ENCODE data around the gene TRAPPC5. TPM values are rescaled to one million over a fixed set of nuclear protein-coding genes. Genes with fewer than 3 reads are reported as not detected.

Gene TRAPPC5
- total RNA-seq, 6 experiments from 2014 or later = 143 to 179 (median 159) TPM

DNA sequence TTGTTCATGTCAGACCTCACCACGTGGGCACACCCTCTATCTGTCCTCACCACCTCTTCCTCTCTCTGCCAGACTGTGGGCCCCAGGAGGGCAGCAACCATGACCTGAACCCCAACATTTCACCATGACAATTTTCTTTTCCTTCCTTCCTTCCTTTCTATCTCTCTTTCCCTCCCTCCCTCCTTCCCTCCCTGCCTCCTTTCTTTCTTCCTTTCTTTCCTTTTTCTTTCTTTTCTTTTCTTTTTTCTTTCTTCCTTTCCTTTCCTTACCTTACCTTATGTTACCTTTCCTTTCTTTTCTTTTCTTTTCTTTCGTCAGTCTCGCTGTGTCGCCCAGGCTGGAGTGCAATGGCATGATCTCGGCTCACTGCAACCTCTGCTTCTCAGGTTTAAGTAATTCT is 30.0 kb downstream of the TRAPPC5 start:
- H3K4me1 Mint-ChIP-seq (ENCODE audit: low read depth) = no peaks in the 10 kb centered on the region
- no peak for DNase-seq
- TF ChIP-seq, protein P1, sequence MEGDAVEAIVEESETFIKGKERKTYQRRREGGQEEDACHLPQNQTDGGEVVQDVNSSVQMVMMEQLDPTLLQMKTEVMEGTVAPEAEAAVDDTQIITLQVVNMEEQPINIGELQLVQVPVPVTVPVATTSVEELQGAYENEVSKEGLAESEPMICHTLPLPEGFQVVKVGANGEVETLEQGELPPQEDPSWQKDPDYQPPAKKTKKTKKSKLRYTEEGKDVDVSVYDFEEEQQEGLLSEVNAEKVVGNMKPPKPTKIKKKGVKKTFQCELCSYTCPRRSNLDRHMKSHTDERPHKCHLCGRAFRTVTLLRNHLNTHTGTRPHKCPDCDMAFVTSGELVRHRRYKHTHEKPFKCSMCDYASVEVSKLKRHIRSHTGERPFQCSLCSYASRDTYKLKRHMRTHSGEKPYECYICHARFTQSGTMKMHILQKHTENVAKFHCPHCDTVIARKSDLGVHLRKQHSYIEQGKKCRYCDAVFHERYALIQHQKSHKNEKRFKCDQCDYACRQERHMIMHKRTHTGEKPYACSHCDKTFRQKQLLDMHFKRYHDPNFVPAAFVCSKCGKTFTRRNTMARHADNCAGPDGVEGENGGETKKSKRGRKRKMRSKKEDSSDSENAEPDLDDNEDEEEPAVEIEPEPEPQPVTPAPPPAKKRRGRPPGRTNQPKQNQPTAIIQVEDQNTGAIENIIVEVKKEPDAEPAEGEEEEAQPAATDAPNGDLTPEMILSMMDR (IDR thresholded peaks at IDR 0.05) = no peak
- H3K27ac Mint-ChIP-seq = no peak overlapping the region
- no peaks in the 10 kb centered on the region for H3K36me3 Mint-ChIP-seq (ENCODE audit: low read depth)
- H3K27me3 Mint-ChIP-seq (ENCODE audit: insufficient read depth) = peaks cover 13% of the 10 kb centered on the region
- no peaks in the 10 kb centered on the region for H3K9me3 Mint-ChIP-seq
- no peak overlapping the region for H3K4me3 Mint-ChIP-seq

DNA sequence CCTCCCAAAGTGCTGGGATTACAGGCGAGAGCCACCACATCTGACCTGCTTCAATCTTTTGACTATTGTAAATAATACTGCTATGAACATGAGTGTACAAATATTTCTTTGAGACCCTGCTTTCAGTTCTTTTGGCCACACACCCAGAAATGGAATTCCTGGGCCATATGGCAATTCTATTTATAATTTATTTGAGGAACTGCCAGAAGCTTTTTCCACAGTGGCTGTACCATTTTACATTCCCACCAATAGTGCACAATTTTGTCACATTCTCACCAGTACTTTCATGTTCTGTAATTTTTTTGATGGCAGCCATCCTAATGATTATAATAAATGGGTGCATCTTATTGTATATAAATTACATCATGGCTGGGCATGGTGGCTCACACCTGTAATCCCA is 35.0 kb downstream of the TRAPPC5 start:
- no peaks in the 10 kb centered on the region for H3K4me1 Mint-ChIP-seq (ENCODE audit: low read depth)
- no peak overlapping the region for H3K4me3 Mint-ChIP-seq
- TF ChIP-seq, protein P1 (IDR thresholded peaks at IDR 0.05) = no peak
- H3K9me3 Mint-ChIP-seq = no peaks in the 10 kb centered on the region; the same call in 1 of the 2 replicates
- no peaks in the 10 kb centered on the region for H3K36me3 Mint-ChIP-seq (ENCODE audit: low read depth)
- peaks cover 10% of the 10 kb centered on the region for H3K27me3 Mint-ChIP-seq (ENCODE audit: insufficient read depth)
- no peak overlapping the region for H3K27ac Mint-ChIP-seq
- no peak for DNase-seq

DNA sequence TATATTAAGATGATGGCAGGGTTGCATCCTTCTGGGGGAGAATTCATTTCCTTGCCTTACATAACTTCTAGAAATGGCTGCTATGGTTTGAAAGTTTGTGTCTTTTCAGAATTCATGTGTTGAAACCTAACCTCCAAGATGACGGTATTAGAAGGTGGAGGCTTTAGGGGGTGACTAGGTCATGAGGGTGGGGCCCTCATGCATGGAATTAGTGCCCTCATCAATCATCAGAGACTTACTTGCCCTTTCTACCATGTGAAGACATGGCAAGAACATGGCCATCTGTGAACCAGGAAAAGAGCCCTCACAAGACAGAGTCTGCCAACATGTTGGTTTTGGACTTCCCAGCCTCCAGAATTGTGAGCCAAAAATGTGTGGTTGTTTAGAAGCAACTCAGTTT is 36.1 kb downstream of the TRAPPC5 start:
- Mint-ChIP-seq H3K27ac (no peak overlapping the region), H3K36me3 (ENCODE audit: low read depth) (no peaks in the 10 kb centered on the region), H3K9me3 (no peaks in the 10 kb centered on the region; the same call in 1 of the 2 replicates), H3K4me3 (no peak overlapping the region), H3K27me3 (ENCODE audit: insufficient read depth) (peaks cover 8% of the 10 kb centered on the region), H3K4me1 (ENCODE audit: low read depth) (no peaks in the 10 kb centered on the region)
- TF ChIP-seq, protein P1 (IDR thresholded peaks at IDR 0.05) = no peak
- DNase-seq = no peak

DNA sequence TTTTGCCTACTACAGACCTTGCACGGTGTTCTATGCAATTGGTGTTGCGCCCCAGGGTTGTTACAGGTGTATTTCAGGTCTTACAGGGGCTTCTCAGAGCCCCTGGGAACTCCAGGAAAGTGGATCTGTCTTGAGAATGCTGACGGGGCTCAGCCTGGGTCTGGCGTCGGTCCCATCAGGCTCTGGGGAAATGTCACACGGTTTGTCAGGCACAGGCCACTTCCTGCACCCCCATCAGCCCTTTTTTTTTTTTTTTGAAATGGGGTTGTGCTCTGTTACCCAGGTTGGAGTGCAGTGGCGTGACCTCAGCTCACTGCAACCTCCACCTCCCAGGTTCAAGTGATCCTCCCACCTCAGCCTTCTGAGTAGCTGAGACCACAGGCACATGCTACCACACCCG is 38.0 kb downstream of the TRAPPC5 start:
- Mint-ChIP-seq H3K4me3 (no peak overlapping the region), H3K36me3 (ENCODE audit: low read depth) (no peaks in the 10 kb centered on the region), H3K4me1 (ENCODE audit: low read depth) (no peaks in the 10 kb centered on the region), H3K27ac (no peak overlapping the region), H3K9me3 (no peaks in the 10 kb centered on the region; the same call in 1 of the 2 replicates), H3K27me3 (ENCODE audit: insufficient read depth) (peaks cover 18% of the 10 kb centered on the region)
- no peak for DNase-seq
- TF ChIP-seq, protein P1 (IDR thresholded peaks at IDR 0.05) = no peak

DNA sequence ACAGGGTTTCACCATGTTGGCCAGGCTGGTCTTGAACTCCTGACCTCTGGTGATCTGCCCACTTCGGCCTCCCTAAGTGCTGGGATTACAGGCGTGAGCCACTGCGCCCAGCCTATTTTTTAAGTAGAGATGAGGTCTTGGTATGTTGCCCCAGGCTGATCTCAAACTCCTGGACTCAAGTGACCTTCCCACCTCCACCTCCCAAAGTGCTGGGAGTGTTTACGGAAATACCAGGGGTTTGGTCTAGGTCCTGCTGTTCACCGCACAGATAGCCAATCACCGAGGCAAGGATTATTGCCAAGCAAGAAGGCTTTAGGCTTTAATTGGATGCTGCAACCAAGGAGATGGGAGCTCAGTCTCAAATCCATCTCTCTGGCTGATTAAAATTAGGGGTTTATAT is 39.7 kb downstream of the TRAPPC5 start:
- no peaks in the 10 kb centered on the region for H3K36me3 Mint-ChIP-seq (ENCODE audit: low read depth)
- no peaks in the 10 kb centered on the region; the same call in 1 of the 2 replicates for H3K9me3 Mint-ChIP-seq
- TF ChIP-seq, protein P1 (IDR thresholded peaks at IDR 0.05) = no peak

DNA sequence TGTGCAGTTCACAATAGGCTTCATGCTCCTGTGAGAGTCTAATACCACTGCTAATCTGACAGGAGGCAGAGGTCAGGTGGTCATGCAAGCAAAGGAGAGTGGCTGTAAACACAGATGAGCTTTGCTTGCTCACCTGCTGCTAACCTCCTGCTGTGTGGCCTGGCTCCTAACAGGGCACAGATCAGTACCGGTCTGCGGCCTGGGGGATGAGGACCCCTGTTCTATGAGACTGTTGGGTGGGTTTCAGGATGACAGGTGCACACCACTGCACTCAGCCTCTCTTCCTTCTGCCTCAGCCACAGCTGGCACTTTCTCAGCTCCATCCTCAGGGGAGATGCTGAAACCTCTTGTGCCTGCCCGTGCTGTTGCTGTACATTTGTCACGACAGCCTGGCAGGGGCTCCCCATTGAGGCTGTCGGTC is 41.6 kb downstream of the TRAPPC5 start:
- peaks cover 32% of the 10 kb centered on the region for H3K27me3 Mint-ChIP-seq (ENCODE audit: insufficient read depth)
- no peaks in the 10 kb centered on the region for H3K4me1 Mint-ChIP-seq (ENCODE audit: low read depth)
- no peaks in the 10 kb centered on the region; the same call in 1 of the 2 replicates for H3K9me3 Mint-ChIP-seq
- TF ChIP-seq, protein P1 (IDR thresholded peaks at IDR 0.05) = no peak
- no peaks in the 10 kb centered on the region for H3K36me3 Mint-ChIP-seq (ENCODE audit: low read depth)
- no peak for DNase-seq
- no peak overlapping the region for H3K4me3 Mint-ChIP-seq
- H3K27ac Mint-ChIP-seq = no peak overlapping the region

More for the DNA sequence above, 39.7 kb downstream of the TRAPPC5 start:
- H3K27ac Mint-ChIP-seq = no peak overlapping the region
- peaks cover 31% of the 10 kb centered on the region for H3K27me3 Mint-ChIP-seq (ENCODE audit: insufficient read depth)
- H3K4me1 Mint-ChIP-seq (ENCODE audit: low read depth) = no peaks in the 10 kb centered on the region
- no peak overlapping the region for H3K4me3 Mint-ChIP-seq
- no peak for DNase-seq

All from HFFc6 (cell line).